Bronchial epithelial cell (primary cell): ENCODE results near the gene IQSEC3. TPM values are rescaled to one million over a fixed set of nuclear protein-coding genes. Genes with fewer than 3 reads are reported as not detected.

Source experiments
- DNase-seq: peaks from one replicate; pipeline ENCODE4 v3.0.0-alpha.2; 2010; ENCODE audit warnings: low read depth
- FAIRE-seq: peaks from 2 replicates; lab custom pipeline; 2011; peaks lifted over from hg19 to GRCh38; lab: Jason Lieb, UNC
- H3K27me3 ChIP-seq: 2 replicates; pipeline ENCODE4 v1.5.1; 2011; ENCODE audit warnings: low read length; ENCODE audit not compliant: control insufficient read depth, insufficient read depth
- H3K36me3 ChIP-seq: 2 replicates; pipeline ENCODE4 v1.5.1; 2011; ENCODE audit warnings: low read length; ENCODE audit not compliant: control insufficient read depth, insufficient read depth
- H3K4me3 ChIP-seq: 2 replicates; pipeline ENCODE4 v1.5.1; 2011; ENCODE audit warnings: mild to moderate bottlenecking, low read depth, low read length, control low read depth
- CTCF ChIP-seq: IDR thresholded peaks from 2 replicates; pipeline ENCODE4 v1.5.1; 2011; ENCODE audit warnings: mild to moderate bottlenecking, moderate library complexity, low read length, control low read depth, inconsistent platforms; ENCODE audit not compliant: insufficient read depth, severe bottlenecking
- total RNA-seq: library from RNA; depleted of rRNA; stranded (reverse); fragments of >200 nt; gene quantifications from 2 replicates; pipeline ENCODE4 v1.2.1, GENCODE V29; 2014

The IQSEC3 gene
- total RNA-seq, 1 donor from 2014 or later = not detected

GRCh38 chr12:156945-157344 lies 90.4 kb downstream of the IQSEC3 start:
- no peak overlapping the region for H3K4me3 ChIP-seq

GRCh38 chr12:157644-158043 lies 91.1 kb downstream of the IQSEC3 start:
- Histone ChIP-seq H3K4me3 (no peak overlapping the region), H3K27me3 (peaks cover 2% of the 10 kb centered on the region), H3K36me3 (no peaks in the 10 kb centered on the region)
- FAIRE-seq (no peak), DNase-seq (no peak)
- no peak for TF ChIP-seq CTCF

More at GRCh38 chr12:156945-157344, 90.4 kb downstream of the IQSEC3 start:
- H3K36me3 ChIP-seq = no peaks in the 10 kb centered on the region
- DNase-seq = no peak
- FAIRE-seq = no peak
- TF ChIP-seq CTCF = no peak
- peaks cover 2% of the 10 kb centered on the region for H3K27me3 ChIP-seq

DNA sequence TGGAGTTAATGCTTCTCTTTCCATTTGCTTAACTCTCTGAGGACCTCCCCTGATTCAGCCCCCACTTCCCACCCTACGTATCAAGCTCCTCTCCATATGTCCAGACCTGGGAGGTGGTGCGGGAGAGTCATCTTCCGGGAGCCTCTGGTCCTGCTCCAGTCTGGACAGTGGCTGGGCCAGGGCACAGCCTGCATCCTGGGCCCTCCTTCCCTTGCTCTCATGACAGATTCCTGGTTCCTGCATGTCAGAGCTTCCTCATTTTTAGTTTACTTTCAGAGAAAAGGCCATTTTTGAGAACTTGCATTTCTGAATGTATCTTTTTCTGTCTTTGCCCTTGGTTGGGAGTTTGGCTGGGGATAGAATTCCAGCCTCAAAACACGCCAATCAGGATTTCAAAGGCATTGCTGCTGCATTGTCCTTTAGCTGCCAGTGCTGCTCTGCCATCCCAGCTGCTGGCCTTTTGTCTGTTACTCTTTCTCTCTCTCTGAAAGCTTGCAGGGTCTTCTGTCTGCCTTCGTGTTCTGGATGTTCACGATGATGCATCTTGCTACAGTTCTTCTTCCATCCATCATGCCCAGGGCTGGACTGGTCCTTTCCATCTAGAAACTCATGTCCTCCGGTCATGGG lies 92.7 kb downstream of the IQSEC3 start:
- DNase-seq (no peak), FAIRE-seq (no peak)
- Histone ChIP-seq H3K36me3 (no peaks in the 10 kb centered on the region), H3K4me3 (no peak overlapping the region), H3K27me3 (peaks cover 2% of the 10 kb centered on the region)
- no peak for TF ChIP-seq CTCF

DNA sequence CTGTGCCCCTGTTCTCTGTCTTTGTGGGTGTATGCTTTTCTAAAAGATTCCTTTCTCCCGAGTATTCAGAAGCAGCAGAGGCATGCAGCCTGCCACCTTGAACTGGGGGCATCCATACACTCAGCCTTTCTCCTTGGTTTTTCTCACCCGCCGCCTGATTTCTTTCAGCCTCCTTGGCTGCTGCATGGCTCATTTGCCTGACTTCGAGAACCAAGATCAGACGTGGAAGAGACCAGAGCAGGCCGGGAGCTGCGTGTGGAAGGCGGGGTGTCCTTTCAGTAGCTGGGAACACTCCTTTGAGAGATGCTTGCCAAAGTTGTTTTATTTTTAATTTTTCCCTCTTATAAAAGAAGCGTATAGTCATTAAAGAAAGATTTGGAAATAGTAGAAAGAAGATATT lies 94.3 kb downstream of the IQSEC3 start:
- H3K27me3 ChIP-seq = peaks cover 2% of the 10 kb centered on the region
- DNase-seq (no peak), FAIRE-seq (no peak)
- no peak overlapping the region for H3K4me3 ChIP-seq
- no peak for TF ChIP-seq CTCF
- H3K36me3 ChIP-seq = no peaks in the 10 kb centered on the region

GRCh38 chr12:161823-162222 lies 95.3 kb downstream of the IQSEC3 start:
- H3K36me3 ChIP-seq = no peaks in the 10 kb centered on the region
- FAIRE-seq (no peak), DNase-seq (no peak)
- no peak overlapping the region for H3K4me3 ChIP-seq
- peaks cover 2% of the 10 kb centered on the region for H3K27me3 ChIP-seq
- no peak for TF ChIP-seq CTCF
